Measurements from ENCODE around the gene GMDS. TPM values are rescaled to one million over a fixed set of nuclear protein-coding genes. Genes with fewer than 3 reads are reported as not detected.

The GMDS gene
- total RNA-seq, 1 donor from 2014 or later, result 24.2 TPM

- intact Hi-C loops (cut with micrococcal nuclease), result no loop called here
These were observed 334.6 kb downstream of the GMDS start for GRCh38 chr6:1910621-1911407.

GRCh38 chr6:1908784-1909183 lies 336.6 kb downstream of the GMDS start:
- intact Hi-C loops (cut with micrococcal nuclease), result no loop called here

GRCh38 chr6:1906609-1907008 lies 338.8 kb downstream of the GMDS start:
- intact Hi-C loops (cut with micrococcal nuclease), result no loop called here

DNA sequence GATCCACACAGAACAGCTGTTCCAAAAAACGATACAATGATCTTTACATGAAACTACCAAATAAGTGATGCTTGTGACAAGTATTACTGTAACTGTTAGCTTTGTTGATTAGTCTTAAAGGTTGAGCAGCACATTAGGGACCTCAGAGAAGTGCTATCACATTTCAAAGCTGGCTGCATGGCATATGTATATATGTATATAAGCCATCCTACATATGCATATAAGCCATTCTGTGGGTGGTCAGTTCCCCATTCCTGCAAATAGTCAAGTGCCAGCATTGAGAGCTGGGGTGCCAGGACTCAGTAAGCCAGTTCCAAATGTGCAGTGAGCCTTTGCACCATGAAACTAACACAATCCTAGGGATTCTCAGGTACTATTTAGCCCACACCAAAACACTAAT lies 339.4 kb downstream of the GMDS start:
- intact Hi-C loops (cut with micrococcal nuclease), result no loop called here

DNA sequence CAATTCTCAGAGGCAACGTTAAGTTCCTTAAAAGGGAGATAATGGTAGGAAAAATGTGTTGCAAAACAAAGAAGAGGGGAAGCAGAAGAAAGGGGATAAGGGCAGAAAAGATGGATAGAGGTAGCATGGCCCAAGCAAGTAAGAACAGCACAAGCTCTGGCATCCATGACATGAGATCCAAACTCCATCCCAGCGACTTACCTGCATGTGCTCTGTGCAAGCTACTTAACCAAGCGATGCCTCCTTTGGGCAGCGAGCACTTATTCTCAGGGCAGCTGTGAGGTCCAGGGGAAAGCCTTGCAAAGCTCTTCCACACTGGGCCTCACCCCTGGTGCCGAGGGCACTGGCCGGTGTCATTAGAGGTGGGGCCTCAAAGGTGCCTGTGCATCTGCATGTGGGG lies 340.5 kb downstream of the GMDS start:
- intact Hi-C loops (cut with micrococcal nuclease), result no loop called here

GRCh38 chr6:1904466-1904799 lies 341.0 kb downstream of the GMDS start:
- intact Hi-C loops (cut with micrococcal nuclease), result no loop called here

DNA sequence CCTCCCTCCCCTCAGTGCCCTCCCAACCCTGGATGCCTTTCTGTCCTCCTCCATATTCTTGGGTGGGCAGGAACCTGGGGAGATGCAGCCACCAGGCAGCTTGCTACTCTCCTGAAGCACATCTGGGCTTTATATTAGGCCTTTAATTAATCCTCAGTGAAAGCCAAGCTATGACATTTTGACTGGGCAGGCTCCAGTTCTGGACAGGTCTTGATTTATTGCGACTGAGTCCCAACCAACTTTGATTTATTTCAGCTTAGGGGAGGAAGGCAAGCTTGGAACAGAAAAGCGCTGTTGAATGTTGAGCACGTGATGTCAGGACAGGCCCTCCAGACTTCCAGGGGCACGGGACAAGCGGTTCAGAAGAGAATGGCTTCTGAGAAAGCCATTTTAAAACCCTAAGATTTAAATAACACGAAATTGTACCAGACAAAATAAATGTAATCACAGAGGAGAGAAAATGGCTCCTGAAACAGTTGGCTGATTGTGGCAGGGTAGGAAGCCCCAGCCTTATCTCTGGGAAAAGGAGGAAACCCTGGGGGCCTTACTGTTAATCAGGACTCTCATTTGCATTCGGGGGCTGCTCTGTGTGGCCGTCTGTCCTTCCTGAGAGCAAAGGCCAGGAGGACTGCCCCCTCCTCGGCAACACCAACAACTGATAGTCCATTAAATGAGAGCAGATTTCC lies 341.5 kb downstream of the GMDS start:
- intact Hi-C loops (cut with micrococcal nuclease), result no loop called here

GRCh38 chr6:1901556-1901955 lies 343.8 kb downstream of the GMDS start:
- intact Hi-C loops (cut with micrococcal nuclease), result no loop called here

- intact Hi-C loops (cut with micrococcal nuclease), result no loop called here
These were observed 348.5 kb downstream of the GMDS start for GRCh38 chr6:1896897-1897296.

DNA sequence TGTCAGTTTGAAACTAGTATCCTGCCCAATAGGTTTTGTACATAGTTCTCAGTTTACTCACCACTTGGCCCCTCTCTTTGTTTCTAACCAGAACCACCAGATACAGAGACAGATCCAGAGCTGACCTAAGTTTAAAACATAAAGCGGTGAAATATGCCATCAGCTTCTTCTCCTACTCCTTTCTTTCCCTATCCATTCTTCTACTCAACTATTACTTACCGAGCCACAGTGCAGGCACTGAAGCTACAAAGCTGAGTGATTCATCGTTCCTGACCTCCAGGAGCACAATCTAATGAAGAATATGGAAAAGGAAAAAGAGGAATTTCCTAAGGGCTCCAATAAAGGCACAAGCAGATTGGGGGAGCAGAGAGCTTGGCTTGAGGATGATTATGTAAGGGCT lies 349.7 kb downstream of the GMDS start:
- intact Hi-C loops (cut with micrococcal nuclease), result no loop called here

DNA sequence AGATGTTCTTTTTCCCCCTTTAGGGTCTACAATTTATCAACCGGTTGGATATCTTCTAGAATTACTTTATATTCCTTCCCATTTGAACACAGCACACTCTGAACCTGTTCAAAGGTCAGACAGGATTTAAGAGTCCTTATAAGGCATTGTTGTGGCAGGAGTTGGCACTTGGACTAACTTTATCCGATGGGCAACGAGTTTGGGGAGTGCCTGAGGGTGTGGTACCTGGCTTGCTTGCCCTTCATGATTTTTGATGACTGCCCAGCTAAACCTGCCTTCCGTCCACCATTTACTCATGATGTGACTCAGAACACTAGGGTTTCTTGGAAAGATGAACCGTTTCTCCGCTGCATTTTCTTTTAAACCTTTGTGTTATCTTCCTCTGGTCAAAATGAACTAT lies 350.5 kb downstream of the GMDS start:
- intact Hi-C loops (cut with micrococcal nuclease), result loop anchor here (5.0 kb wide), 1 partner anchor 207 kb away; no protein-coding TSS in a partner anchor

DNA sequence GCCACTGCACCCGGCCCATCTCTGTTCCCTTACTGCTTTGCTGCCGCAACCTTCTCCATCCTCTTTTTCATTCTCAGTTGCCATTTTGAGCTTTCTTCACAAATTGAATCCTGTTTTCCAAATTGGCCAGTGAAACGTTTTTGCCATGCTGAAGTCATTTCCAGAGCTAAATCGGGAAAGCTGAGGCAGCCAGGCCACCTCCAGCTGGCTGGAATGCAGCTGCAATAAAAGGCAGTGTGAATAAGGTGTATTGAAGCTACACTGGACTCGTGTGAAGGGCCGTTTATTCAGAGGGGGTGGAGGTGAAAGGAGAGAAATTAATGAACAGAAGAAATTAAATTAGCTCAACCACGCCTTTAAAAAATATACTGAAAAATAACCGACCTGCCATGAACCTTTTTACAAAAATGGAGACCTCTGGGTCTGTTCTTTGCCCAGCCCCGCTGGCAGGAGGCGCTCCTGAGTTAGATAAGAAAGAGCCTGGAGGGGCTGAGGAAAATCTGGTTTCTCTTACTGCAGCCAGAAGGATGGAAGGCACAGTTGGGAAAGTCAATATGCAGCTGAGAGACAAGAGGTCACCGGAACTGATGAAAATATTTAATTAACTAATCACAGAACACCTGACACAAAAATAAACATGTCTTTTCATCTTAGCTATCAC lies 351.8 kb downstream of the GMDS start:
- intact Hi-C loops (cut with micrococcal nuclease), result loop anchor here (5.0 kb wide), 1 partner anchor 209 kb away; no protein-coding TSS in a partner anchor

DNA sequence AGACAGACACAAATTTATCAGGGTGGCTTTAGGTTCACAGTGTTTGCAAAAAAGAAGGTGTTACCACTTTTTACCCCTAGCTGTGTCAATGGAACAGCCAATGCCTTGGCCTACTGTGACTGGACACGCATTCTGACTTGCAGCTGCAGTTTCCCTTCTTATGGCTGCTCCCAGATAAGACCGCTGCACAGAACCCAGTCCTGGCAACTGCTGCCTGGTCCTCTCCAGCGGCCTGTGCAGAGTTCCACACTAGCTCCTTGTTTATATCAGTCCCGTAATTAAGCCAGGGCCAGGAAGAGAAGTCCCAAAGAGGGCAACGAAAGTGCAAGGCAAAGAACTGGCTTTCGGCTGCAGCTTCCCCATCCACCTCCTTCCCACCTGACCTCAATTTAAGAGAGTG lies 352.7 kb downstream of the GMDS start:
- intact Hi-C loops (cut with micrococcal nuclease), result loop anchor here (5.0 kb wide), 1 partner anchor 210 kb away; no protein-coding TSS in a partner anchor

DNA sequence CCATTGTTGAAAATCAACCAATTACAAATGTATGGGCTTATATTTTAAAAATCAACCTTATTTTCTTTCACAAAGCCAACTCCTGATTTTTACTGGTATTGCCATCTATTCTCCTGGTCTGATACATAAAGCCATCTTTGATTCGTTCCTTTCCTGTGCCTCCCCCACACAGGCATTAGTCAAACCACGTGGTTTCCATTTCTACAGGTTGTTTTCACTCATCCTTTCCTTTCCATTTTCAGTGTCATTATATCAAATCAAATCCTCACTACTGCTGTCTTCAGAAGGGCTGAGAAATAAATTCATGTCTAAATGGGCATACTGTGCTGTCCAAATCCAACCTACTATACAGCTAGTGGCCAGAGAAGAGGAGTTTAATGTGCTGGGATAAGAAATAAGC lies 354.4 kb downstream of the GMDS start:
- intact Hi-C loops (cut with micrococcal nuclease), result loop anchor here (5.0 kb wide), 1 partner anchor 211 kb away; no protein-coding TSS in a partner anchor

DNA sequence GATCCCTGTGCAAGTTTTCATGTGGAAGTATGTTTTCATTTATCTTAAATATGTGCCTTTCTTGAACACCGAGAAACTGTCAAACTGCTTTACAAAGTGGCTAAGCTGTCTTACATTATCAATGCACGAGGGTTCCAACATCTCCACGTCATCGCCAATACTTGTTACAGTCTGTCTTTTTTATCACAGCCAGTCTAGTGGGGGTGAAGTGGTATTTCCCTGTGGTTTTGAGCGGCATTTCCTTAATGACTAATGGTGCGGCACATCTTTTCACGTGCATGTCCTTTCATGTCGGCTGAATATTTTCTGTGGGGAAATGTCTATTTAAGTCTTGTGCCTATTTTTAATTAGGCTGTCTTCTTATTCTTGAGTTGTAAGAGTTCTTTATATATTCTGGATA lies 355.3 kb downstream of the GMDS start:
- intact Hi-C loops (cut with micrococcal nuclease), result loop anchor here (5.0 kb wide), 1 partner anchor 212 kb away; no protein-coding TSS in a partner anchor

- intact Hi-C loops (cut with micrococcal nuclease), result no loop called here
These were observed 359.8 kb downstream of the GMDS start for GRCh38 chr6:1885576-1886011.

GRCh38 chr6:1884313-1884712 lies 361.1 kb downstream of the GMDS start:
- intact Hi-C loops (cut with micrococcal nuclease), result no loop called here

DNA sequence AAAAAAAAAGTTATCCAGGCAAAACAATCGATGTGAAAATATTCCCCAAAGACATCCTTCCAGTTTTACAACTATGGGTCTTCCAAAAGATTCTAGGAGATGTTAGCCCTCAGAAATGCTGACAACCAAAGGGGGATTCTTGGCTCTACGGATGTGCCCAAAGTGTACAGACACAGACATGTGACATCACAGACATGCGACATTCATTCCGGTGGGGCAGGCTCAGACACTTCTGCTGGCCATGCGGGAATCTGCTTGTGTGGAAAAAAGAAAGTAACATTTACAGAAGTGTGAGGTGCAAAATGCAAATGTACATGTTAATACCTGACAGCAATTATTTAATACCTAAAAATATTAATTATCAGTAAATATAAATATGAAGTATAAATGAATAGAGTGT lies 367.1 kb downstream of the GMDS start:
- intact Hi-C loops (cut with micrococcal nuclease), result no loop called here

DNA sequence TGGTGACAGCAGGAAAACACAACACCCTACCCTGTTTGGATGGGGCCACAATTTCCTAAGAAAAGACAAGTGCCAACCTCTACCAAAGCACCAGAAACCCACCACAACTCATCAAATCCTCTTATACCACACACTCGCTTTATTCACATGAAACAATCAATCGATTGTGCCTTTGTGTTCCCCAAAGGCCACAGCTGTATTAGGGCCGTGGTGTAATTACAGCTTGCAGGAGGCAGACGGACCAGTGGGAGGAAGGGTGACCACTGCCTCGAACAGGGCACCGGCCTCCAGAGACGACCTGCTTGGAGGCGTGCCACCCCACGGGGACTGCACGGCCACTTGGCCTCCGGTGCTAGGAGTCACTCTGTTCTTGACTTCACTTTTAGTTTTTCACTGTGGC lies 371.6 kb downstream of the GMDS start:
- intact Hi-C loops (cut with micrococcal nuclease), result no loop called here

DNA sequence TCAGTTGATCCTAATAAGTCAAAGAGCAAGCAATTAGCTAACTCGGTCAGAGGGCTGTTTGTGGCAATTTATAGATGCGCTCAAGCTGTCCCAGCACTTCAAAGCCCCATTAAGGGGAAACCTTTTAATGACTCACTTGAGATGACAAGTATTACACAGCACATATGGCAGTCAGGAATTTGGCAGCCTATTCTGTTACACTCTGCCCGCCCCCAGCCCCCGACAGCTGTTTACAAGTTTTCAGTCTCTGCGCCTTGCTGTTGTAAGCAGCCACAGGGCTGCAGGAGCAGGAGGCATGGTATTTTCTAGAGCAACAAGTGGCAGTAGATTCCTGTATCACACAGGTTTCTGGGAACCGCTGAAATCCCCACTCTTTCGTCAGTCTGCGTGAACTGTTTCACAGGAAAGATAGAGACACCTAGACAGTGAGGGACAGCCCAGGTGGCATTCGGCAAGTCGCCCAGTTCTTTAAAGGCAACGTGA lies 372.7 kb downstream of the GMDS start:
- intact Hi-C loops (cut with micrococcal nuclease), result no loop called here

DNA sequence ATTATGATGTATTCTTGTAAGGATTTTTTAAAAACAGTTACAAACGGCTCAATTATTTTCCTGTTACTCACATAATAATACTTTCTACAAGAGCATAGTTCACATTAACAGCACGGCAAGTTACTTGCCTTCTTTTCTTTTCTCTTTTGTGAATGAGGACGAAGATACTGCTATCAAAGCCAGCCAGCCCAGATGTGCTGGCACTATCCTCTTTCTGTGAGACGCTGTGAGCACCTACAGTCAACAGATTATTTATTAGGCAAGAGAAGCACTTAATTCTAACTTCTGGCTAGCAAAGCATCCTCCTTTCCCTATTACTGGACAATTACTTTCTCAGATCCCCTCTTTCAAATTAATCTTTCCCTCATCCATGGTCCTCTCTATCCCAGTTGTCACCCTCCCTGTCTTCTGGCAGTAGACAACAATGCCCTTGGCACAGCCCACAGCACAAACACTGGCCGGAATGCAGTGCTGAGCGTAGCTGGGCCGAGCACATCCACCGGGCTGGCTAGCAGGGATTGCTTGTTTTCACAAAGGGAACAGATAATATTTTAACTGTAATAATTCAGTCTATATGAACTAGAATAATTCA lies 373.6 kb downstream of the GMDS start:
- intact Hi-C loops (cut with micrococcal nuclease), result no loop called here

GRCh38 chr6:1870932-1871331 lies 374.5 kb downstream of the GMDS start:
- intact Hi-C loops (cut with micrococcal nuclease), result no loop called here
